Liver (tissue), 9 donors: ENCODE results near the gene PPIL3. TPM values are rescaled to one million over a fixed set of nuclear protein-coding genes. Genes with fewer than 3 reads are reported as not detected.

Experiments
- DNase-seq: peaks from one replicate; pipeline ENCODE4 v3.0.0-alpha.2; 2017; ENCODE audit warnings: low spot score
- H3K27ac ChIP-seq, 2 donors: one replicate each; pipeline ENCODE4 v1.7.0; 2013; ENCODE audit warnings: inconsistent platforms in 2 of 2, low read length in 2 of 2, control low read depth in 1 of 2, low read depth in 1 of 2, mild to moderate bottlenecking in 1 of 2
- H3K27me3 ChIP-seq, 4 donors: one replicate each; pipeline versions ENCODE4 v1.6.1 to v1.7.0; 2013; ENCODE audit warnings: low read length in 3 of 4, inconsistent platforms in 1 of 4, mild to moderate bottlenecking in 1 of 4, moderate library complexity in 1 of 4; ENCODE audit not compliant: control insufficient read depth in 4 of 4, insufficient read depth in 4 of 4
- H3K36me3 ChIP-seq, 4 donors: one replicate each; pipeline versions ENCODE4 v1.6.1 to v1.7.0; 2013; ENCODE audit warnings: low read length in 3 of 4, mild to moderate bottlenecking in 3 of 4, low read depth in 1 of 4, moderate library complexity in 1 of 4; ENCODE audit not compliant: control insufficient read depth in 4 of 4, insufficient read depth in 3 of 4
- H3K4me1 ChIP-seq, 4 donors: one replicate each; pipeline versions ENCODE4 v1.6.1 to v1.7.0; 2013; ENCODE audit warnings: low read length in 3 of 4, mild to moderate bottlenecking in 3 of 4, moderate library complexity in 1 of 4; ENCODE audit not compliant: control insufficient read depth in 4 of 4, insufficient read depth in 4 of 4
- H3K4me3 ChIP-seq, 3 donors: one replicate each; pipeline versions ENCODE4 v1.6.1 to v1.7.0; 2013; ENCODE audit warnings: low read length in 3 of 3, control low read depth in 1 of 3, low read depth in 1 of 3, mild to moderate bottlenecking in 1 of 3
- H3K9ac ChIP-seq, 2 donors: one replicate each; pipeline ENCODE4 v1.7.0; 2013; ENCODE audit warnings: low read length in 2 of 2, mild to moderate bottlenecking in 2 of 2, moderate library complexity in 2 of 2, control low read depth in 1 of 2, low read depth in 1 of 2
- H3K9me3 ChIP-seq, 4 donors: one replicate each; pipeline versions ENCODE4 v1.6.1 to v1.7.0; 2013; ENCODE audit warnings: low read length in 3 of 4; ENCODE audit not compliant: control insufficient read depth in 4 of 4
- ATF3 ChIP-seq: IDR thresholded peaks from 2 replicates; pipeline ENCODE4 v1.6.1; 2016; ENCODE audit warnings: antibody characterized with exemption
- CTCF ChIP-seq: fragments of 150-350 bp; IDR thresholded peaks from 2 replicates; pipeline ENCODE4 v1.5.1; 2017; ENCODE audit warnings: improper control_type of control experiment, low read depth, low read length; ENCODE audit not compliant: missing input control
- EGR1 ChIP-seq, 2 donors: IDR thresholded peaks; 2 replicates each; pipeline ENCODE4 v1.6.1; 2016 to 2018; ENCODE audit warnings: antibody characterized with exemption in 2 of 2, low read depth in 2 of 2
- FOXA1 ChIP-seq: IDR thresholded peaks from 2 replicates; pipeline ENCODE4 v1.6.1; 2016; ENCODE audit warnings: antibody characterized with exemption
- FOXA2 ChIP-seq: IDR thresholded peaks from 2 replicates; pipeline ENCODE4 v1.6.1; 2016; ENCODE audit warnings: antibody characterized with exemption
- GABPA ChIP-seq, 2 donors: IDR thresholded peaks in 1 of 2; conservative IDR thresholded peaks in 1 of 2; 2 replicates each; pipeline ENCODE4 v1.6.1; 2016; ENCODE audit warnings: antibody characterized with exemption in 2 of 2, mild to moderate bottlenecking in 1 of 2, moderate library complexity in 1 of 2
- HNF4G ChIP-seq: IDR thresholded peaks from 2 replicates; pipeline ENCODE4 v1.6.1; 2016; ENCODE audit warnings: antibody characterized with exemption
- JUND ChIP-seq, 2 donors: IDR thresholded peaks; 2 replicates each; pipeline ENCODE4 v1.6.1; 2016; ENCODE audit warnings: antibody characterized with exemption in 2 of 2
- MAX ChIP-seq: IDR thresholded peaks from 2 replicates; pipeline ENCODE4 v1.6.1; 2016; ENCODE audit warnings: antibody characterized with exemption
- NR2F2 ChIP-seq: IDR thresholded peaks from 2 replicates; pipeline ENCODE4 v1.6.1; 2016; ENCODE audit warnings: antibody characterized with exemption
- RAD21 ChIP-seq, 2 donors: IDR thresholded peaks; 2 replicates each; pipeline ENCODE4 v1.6.1; 2016; ENCODE audit warnings: antibody characterized with exemption in 2 of 2, mild to moderate bottlenecking in 2 of 2
- REST ChIP-seq: IDR thresholded peaks from 2 replicates; pipeline ENCODE4 v1.6.1; 2016; ENCODE audit warnings: antibody characterized with exemption, mild to moderate bottlenecking
- RXRA ChIP-seq, 2 donors: IDR thresholded peaks; 2 replicates each; pipeline ENCODE4 v1.6.1; 2017 to 2018; ENCODE audit warnings: antibody characterized with exemption in 2 of 2, mild to moderate bottlenecking in 1 of 2
- SP1 ChIP-seq: IDR thresholded peaks from 2 replicates; pipeline ENCODE4 v1.6.1; 2018; ENCODE audit warnings: antibody characterized with exemption, mild to moderate bottlenecking
- TAF1 ChIP-seq: conservative IDR thresholded peaks from 2 replicates; pipeline ENCODE4 v1.6.1; 2016; ENCODE audit warnings: antibody characterized with exemption, mild to moderate bottlenecking
- YY1 ChIP-seq: IDR thresholded peaks from 2 replicates; pipeline ENCODE4 v1.6.1; 2016; ENCODE audit warnings: antibody characterized with exemption, mild to moderate bottlenecking
- ZBTB33 ChIP-seq: IDR thresholded peaks from 2 replicates; pipeline ENCODE4 v1.6.1; 2016; ENCODE audit warnings: antibody characterized with exemption
- WGBS: extraction: QIAGEN DNeasy Blood & Tissue Kit; methylation state at CpG from one replicate; pipeline ENCODE4 v1.1.7; 2013; 5-methylcytosine and 5-hydroxymethylcytosine counted together
- polyA plus RNA-seq, 2 donors: library from polyadenylated mRNA; stranded (reverse) in 1 of 2; unstranded in 1 of 2; fragments of 200-250 nt in 1 of 2; fragments of >200 nt in 1 of 2; fragmentation: Nextera tagmentation in 1 of 2; extraction: Ambion mirVana in 1 of 2; gene quantifications; one replicate each; pipeline versions ENCODE4 v1.2.1 to v1.2.3, GENCODE V29; 2013 to 2015
- total RNA-seq, 2 donors: library from RNA; depleted of rRNA; stranded (reverse); fragments of >200 nt; gene quantifications; one replicate each; pipeline ENCODE4 v1.2.3, GENCODE V29; 2014
- donor health status: healthy.
- donor health status: healthy.
- donor health status: healthy.
- donor health status: healthy.
- donor health status: healthy.

The PPIL3 gene
- total and polyA plus RNA-seq, 4 donors = 8.6 to 35.4 (median 19.9) TPM

GRCh38 chr2:200845669-200846325 lies 43.1 kb downstream of the PPIL3 start:
- no peak for DNase-seq
- no peaks in the 10 kb centered on the region for H3K4me1 ChIP-seq
- no peak overlapping the region for H3K27ac ChIP-seq
- TF ChIP-seq CTCF = no peak
- TF ChIP-seq TAF1 = no peak
- no peak for TF ChIP-seq YY1
- TF ChIP-seq SP1 = no peak
- no peak for TF ChIP-seq RAD21 (IDR thresholded peaks at IDR 0.05)
- TF ChIP-seq ATF3 = no peak
- no peak for TF ChIP-seq JUND (IDR thresholded peaks at IDR 0.05)
- TF ChIP-seq HNF4G = no peak
- TF ChIP-seq GABPA (IDR thresholded peaks at IDR 0.05 in 1 of 2, conservative IDR thresholded peaks at IDR 0.05 in 1 of 2) = no peak
- no peak overlapping the region for H3K9ac ChIP-seq
- H3K27me3 ChIP-seq = no peaks in the 10 kb centered on the region
- H3K36me3 ChIP-seq = peaks cover 0 to 4% (median 2%) of the 10 kb centered on the region in 4 donors
- no peaks in the 10 kb centered on the region for H3K9me3 ChIP-seq
- H3K4me3 ChIP-seq = no peak overlapping the region
- 95% methylated on average over 10 of the region's 10 CpGs for WGBS

- no peak overlapping the region for H3K27ac ChIP-seq
- H3K4me3 ChIP-seq = no peak overlapping the region
- no peaks in the 10 kb centered on the region for H3K27me3 ChIP-seq
- TF ChIP-seq JUND (IDR thresholded peaks at IDR 0.05) (no peak), RAD21 (IDR thresholded peaks at IDR 0.05) (no peak), YY1 (no peak), EGR1 (IDR thresholded peaks at IDR 0.05; ENCODE audit: low read depth in 2 of 2) (no peak), FOXA2 (no peak), TAF1 (no peak), REST (no peak), NR2F2 (no peak), GABPA (IDR thresholded peaks at IDR 0.05 in 1 of 2, conservative IDR thresholded peaks at IDR 0.05 in 1 of 2) (no peak), CTCF (no peak), ZBTB33 (no peak), MAX (no peak), RXRA (IDR thresholded peaks at IDR 0.05) (no peak), HNF4G (no peak), SP1 (no peak), FOXA1 (no peak)
- H3K36me3 ChIP-seq = no peaks in the 10 kb centered on the region
- DNase-seq = no peak
- H3K9ac ChIP-seq = no peak overlapping the region
- H3K9me3 ChIP-seq = no peaks in the 10 kb centered on the region
- H3K4me1 ChIP-seq = no peaks in the 10 kb centered on the region
- 94% methylated on average over 5 of the region's 5 CpGs for WGBS
Measured at GRCh38 chr2:200845194-200845593, 43.7 kb downstream of the PPIL3 start.
